Esophagus squamous epithelium (tissue), 4 donors: Measurements from ENCODE around the gene ENPP3.

Source experiments
- CTCF ChIP-seq, 6 experiments: fragments of 450-650 bp in 4 of 6; fragments of 200-600 bp in 2 of 6; sonication (generic) in 2 of 6; IDR thresholded peaks; one replicate each; pipeline ENCODE4 v1.5.1; 2016 to 2019; ENCODE audit warnings: antibody characterized with exemption in 6 of 6, mild to moderate bottlenecking in 4 of 6, moderate library complexity in 4 of 6
- POLR2A ChIP-seq, 4 donors: fragments of 450-650 bp; IDR thresholded peaks; one replicate each; pipeline ENCODE4 v1.6.1; 2017; ENCODE audit warnings: antibody characterized with exemption in 4 of 4, mild to moderate bottlenecking in 4 of 4, moderate library complexity in 3 of 4

- TF ChIP-seq CTCF (IDR thresholded peaks at IDR 0.05) (no peak), POLR2A (IDR thresholded peaks at IDR 0.05) (no peak)
These were observed 118.5 kb downstream of the ENPP3 start for GRCh38 chr6:131755597-131755996.
